ENCODE data around the gene PEX26. TPM values are rescaled to one million over a fixed set of nuclear protein-coding genes. Genes with fewer than 3 reads are reported as not detected.

PEX26 gene
- total RNA-seq, 1 donor from 2014 or later, result 20.5 TPM

GRCh38 chr22:18113680-18114394 is 36.0 kb downstream of the PEX26 start:
- peak overlapping the region; percentile 75 for H3K4me3 ChIP-seq
- DNase-seq, result no peak
- TF ChIP-seq CTCF (IDR thresholded peaks at IDR 0.05; ENCODE audit: borderline replicate concordance), result no peak
- peaks cover 15% of the 10 kb centered on the region for H3K27me3 ChIP-seq (ENCODE audit: low read depth)
- no peaks in the 10 kb centered on the region for H3K9me3 ChIP-seq (replicated peaks)
- peaks cover 73% of the 10 kb centered on the region for H3K4me1 ChIP-seq
- intact Hi-C loops (cut with micrococcal nuclease), result no loop called here
- peak overlapping the region; percentile 96 for H3K27ac ChIP-seq (replicated peaks)
- no peaks in the 10 kb centered on the region for H3K36me3 ChIP-seq

DNA sequence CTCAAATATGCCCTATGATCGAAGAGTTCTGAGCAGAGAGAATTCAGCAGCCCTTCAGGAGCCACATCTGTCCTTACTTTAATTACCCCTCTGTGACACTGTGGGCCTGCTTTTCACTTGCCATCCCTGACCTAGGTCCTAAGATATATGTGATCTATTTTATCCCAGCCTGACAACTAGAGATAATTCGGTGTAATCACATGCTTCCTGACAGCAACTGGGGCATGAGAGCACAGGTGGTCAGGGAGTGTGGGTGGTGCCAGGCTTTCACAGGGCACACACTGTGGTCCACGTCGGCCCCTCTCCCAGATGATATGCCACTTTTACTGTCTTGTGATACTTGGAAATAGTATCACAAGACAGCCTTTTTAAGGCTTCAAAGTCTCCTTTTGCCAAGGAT is 36.7 kb downstream of the PEX26 start:
- Histone ChIP-seq H3K4me3 (peak overlapping the region; percentile 75), H3K27ac (replicated peaks) (peak overlapping the region; percentile 96), H3K9me3 (replicated peaks) (no peaks in the 10 kb centered on the region), H3K36me3 (no peaks in the 10 kb centered on the region), H3K4me1 (peaks cover 79% of the 10 kb centered on the region), H3K27me3 (ENCODE audit: low read depth) (peaks cover 15% of the 10 kb centered on the region)
- DNase-seq, result no peak
- intact Hi-C loops (cut with micrococcal nuclease), result no loop called here
- no peak for TF ChIP-seq CTCF (IDR thresholded peaks at IDR 0.05; ENCODE audit: borderline replicate concordance)

DNA sequence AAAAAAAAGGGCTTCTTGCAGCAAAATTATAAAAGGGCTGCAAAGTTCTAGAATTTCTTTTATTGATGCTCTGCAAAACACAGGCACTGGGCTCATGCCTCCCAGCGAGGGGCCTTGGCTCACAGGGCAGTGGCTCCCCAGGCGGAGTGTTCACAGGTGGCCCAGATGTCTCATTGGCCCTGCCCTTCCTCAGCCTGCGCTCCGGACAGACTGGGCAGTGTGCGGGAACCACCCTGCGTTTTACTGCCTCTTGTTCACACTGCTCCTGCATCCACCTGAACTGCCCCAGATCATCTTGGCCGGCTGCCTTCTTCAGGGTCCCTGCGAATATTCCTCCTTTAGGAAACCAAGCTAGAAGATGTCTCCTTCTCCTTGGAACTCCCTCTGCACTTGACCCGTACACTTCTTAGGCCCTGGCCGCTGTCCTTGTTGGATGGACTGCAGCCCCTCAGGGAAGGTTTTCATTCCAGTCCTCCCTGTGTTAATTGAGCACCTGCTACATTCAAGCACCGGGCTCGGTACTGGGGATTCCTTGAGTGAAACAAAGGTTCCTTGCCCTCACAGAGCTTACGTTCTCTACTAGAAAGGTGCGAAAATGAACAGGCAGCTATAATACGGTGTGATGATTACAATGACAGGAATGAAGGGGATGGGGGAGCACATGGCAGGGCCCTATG is 37.3 kb downstream of the PEX26 start:
- H3K27me3 ChIP-seq (ENCODE audit: low read depth), result peaks cover 14% of the 10 kb centered on the region
- peaks cover 77% of the 10 kb centered on the region for H3K4me1 ChIP-seq
- H3K36me3 ChIP-seq, result no peaks in the 10 kb centered on the region
- no peak for DNase-seq
- no peak for TF ChIP-seq CTCF (IDR thresholded peaks at IDR 0.05; ENCODE audit: borderline replicate concordance)
- H3K4me3 ChIP-seq, result peak overlapping the region; percentile 75
- no peaks in the 10 kb centered on the region for H3K9me3 ChIP-seq (replicated peaks)
- intact Hi-C loops (cut with micrococcal nuclease), result no loop called here
- peak overlapping the region; percentile 96 for H3K27ac ChIP-seq (replicated peaks)

DNA sequence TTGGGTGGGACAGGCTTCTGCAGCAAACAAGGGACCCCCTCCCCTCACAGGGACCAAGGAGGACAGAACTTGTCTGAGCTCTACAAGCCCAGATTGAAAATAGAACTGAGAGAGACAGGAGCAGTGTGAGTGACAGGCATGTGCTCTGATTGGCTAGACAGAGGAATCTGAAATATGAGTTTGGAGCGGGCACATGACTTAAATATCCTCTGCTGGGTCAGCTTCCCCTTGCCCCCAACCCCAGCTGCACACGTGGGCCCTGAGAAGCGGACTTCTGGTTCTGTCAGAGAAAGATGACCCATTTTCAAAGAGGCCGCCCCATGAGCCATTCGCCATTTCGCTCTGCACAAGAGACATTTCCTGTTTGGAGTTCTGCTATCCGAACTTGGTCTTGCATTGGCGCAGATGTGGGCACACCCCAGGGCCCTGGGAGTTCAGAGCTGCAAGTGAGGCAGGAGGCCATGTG is 38.1 kb downstream of the PEX26 start:
- peak overlapping the region; percentile 75 for H3K4me3 ChIP-seq
- H3K4me1 ChIP-seq, result peaks cover 77% of the 10 kb centered on the region
- no peak for TF ChIP-seq CTCF (IDR thresholded peaks at IDR 0.05; ENCODE audit: borderline replicate concordance)
- H3K36me3 ChIP-seq, result no peaks in the 10 kb centered on the region
- H3K27ac ChIP-seq (replicated peaks), result peak overlapping the region; percentile 96
- DNase-seq, result no peak
- no peaks in the 10 kb centered on the region for H3K9me3 ChIP-seq (replicated peaks)
- peaks cover 6% of the 10 kb centered on the region for H3K27me3 ChIP-seq (ENCODE audit: low read depth)
- intact Hi-C loops (cut with micrococcal nuclease), result no loop called here

DNA sequence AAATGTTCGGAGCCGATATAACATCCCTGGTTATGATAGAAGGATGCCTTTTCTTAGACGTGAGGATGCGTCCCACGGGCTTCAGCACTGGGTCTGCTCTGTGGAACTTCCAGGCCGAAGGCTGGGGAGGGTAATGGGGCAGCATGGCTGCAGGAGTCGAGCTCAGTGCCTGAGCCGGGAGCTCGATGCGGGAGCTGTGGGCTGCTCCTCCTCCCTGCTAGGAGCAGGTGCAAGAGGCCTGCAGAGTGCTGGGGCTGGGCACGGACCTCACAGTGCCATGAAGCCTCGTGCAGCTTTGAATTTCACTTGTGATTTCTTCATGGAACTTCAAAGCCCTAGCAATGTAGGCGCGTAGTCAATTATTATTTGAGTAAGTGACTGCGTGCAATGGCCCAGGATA is 38.8 kb downstream of the PEX26 start:
- Histone ChIP-seq H3K4me3 (peak overlapping the region; percentile 75), H3K9me3 (replicated peaks) (no peaks in the 10 kb centered on the region), H3K27ac (replicated peaks) (peak overlapping the region; percentile 96), H3K27me3 (ENCODE audit: low read depth) (no peaks in the 10 kb centered on the region), H3K4me1 (peaks cover 78% of the 10 kb centered on the region), H3K36me3 (peaks cover 3% of the 10 kb centered on the region)
- no peak for DNase-seq
- intact Hi-C loops (cut with micrococcal nuclease), result no loop called here
- TF ChIP-seq CTCF (IDR thresholded peaks at IDR 0.05; ENCODE audit: borderline replicate concordance), result no peak

Measured in left ventricle myocardium inferior (tissue), 1 donor.